ENCODE measurements around the gene EPS8L3.
"Not testable (repeated sequence)": the region's sequence is repeated elsewhere in the genome, so short reads cannot be mapped to it uniquely, and the experiment has no call there.

Gene EPS8L3

DNA sequence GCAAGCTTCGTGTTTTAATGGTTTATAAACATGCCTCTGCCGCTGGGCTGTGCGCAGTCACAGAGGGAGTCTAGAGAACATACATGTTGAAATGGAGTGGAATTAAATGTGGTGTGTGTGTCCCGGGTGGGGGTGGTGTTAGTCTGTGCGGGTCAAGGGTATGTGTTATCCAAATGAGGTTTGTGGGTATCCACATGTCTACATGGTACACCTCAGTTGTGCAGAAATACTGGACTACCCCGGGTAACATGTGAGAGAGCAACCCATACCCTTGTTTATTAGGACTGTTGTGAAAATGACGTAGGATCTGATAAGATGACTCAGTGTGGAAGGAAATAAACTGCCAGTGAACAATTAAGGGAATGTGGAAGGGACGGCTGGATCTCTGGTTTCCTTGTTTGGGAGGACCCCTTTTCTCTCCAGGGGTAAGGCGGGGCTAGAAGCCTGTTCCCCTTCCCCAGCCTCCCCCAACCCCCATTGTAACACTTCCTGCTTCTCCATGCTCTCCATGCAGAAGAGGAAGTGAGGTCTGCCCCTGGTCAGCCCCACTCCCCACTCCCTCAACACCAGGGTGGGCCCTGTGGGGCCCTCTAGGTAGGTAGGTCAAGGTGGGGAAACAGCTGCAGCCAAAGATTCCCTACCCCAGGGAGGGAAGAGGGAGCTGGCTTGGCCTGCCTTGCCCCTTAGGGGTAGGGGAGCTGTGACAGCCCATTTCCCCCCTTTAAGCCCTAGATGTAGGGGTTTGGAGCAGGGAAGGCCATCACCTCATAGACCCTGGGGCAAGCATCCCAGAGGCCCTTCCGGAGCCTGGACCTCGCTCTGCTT is 690 bp downstream of the EPS8L3 start:
- DNase-seq: no peak

- DNase-seq: no peak
These were observed 1.6 kb downstream of the EPS8L3 start for GRCh38 chr1:109762039-109762585.

- DNase-seq: no peak
These were observed 2.3 kb downstream of the EPS8L3 start for GRCh38 chr1:109761227-109762038.

- no peak for DNase-seq
These were observed 3.0 kb downstream of the EPS8L3 start for GRCh38 chr1:109760581-109761226.

DNA sequence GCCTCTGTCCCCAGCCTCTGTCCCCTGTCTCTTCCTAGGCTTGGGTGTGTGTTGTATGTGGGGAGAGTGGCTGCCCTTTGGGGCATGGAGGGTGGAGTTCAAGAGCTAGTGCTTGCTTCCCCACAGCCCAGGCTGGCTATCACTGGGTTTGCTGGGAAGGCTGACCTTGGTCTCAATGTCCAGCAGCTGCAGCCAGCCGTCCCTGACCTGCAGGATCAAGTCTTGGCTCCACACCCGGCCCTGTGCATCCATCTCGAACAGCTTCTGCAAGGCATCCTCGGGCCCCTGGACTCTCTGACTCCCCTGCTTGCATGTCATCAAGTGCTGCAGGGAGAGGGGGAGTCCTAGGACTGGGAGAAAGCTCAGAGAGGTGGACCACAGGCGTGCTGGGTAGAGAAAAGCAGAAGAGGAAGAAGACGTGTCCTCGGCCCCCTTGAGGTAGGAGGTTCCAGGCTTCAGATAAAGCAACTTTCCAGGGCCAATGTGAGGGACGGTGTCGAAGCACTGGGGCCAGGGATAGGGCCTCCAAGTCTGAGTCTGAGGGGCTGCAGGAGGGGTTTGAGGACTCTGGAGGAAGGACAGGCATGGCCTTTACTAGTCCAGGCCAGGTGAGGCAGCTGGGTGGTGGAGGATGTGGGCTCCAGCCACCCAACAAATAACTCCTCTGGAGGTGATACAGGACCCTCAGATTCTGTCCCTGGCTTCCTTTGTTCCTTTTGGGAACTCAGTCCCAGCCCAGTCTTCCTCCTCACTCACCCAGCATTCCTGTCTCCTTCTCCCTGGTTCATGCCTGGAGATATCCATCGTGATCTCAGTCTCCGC is 4.0 kb downstream of the EPS8L3 start:
- no peak for DNase-seq

DNA sequence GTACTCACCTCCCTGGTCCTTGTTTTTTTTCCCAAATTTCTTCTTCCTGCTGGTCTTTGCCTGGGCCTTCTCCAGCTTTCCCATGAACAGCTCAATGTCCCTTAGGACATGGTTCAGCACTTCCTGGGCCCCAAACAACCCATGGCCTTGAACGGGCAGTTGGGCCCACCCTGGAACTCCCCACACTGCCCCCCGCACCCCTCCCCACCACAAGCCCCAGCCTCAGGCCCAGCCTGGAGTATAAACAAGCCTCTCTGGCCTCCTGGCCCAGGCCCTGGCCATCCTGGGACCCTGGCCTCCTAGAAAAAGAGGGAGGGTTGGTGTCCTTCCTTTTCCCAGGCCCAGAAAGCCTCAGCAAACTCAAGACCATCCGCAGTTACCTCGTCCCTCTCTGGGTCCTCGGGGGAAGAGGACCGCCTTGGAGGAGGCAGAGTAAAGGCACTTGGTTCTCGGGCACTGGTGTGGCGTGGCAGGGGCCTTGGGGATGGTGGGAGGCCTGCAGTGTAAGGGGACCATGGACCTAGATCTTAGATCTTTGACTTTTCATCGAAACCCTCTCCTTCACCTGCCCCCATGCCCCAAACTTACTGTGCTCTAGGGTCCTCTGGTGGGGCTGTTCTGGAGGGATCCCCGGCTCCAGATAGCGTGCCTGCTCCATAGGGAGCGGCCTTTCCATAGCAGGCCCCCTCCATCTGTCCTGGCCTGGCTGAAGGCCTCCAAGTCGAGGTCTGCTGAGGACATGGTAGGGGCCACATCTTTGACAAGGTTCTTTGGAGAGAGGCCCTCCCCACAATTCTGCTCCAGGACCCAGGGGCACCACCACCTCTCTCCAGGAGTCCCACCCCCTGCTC is 5.6 kb downstream of the EPS8L3 start:
- DNase-seq: no peak

DNA sequence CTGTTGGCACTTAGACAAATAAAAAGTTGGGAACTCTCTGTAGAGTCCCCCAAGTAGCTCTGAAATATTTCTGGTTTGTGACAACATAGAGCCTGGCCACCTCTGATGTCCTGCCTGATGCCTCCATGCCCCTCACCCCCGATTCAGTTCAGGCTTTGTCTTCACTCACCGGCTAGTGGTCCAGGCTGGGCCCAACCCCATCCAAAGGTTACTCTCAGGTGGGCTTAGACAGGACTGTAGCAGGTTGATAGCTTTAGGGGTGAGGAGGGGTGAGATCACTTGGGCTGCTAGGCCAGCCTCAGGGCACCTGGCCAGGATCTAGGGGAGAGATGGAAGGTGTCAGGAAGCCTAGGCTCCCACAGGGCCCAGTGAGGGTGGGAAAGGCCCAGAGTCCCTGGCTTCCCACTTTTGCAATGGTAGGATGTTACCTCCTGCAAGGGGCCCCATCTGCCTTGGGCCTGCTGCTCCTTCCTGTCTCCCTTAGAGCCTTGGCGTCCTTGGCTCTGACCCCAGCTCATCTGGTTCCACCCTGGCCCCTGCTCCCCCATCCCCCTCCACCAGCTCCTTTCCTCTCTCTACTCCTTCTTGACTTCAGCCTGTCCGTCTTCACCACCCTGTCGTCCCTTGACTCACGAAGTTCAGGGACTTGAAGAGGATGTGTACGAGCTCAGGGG is 6.7 kb downstream of the EPS8L3 start:
- no peak for DNase-seq

DNA sequence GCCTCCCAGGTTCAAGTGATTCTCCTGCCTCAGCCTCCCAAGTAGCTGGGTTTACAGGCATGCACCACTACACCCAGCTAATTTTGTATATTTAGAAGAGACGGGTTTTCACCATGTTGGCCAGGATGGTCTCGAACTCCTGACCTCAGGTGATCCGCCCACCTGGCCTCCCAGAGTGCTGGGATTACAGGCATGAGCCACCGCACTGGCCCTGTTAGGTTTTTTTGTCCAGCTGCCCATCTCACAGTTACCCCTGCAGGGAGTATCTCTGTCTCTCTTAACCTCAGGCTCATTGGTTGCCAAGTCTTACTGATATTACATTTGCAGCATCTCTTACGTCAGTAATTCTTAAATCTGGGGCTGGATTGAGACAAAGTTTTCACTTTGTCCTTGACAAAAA is 7.4 kb downstream of the EPS8L3 start:
- not testable (repeated sequence) for DNase-seq

DNA sequence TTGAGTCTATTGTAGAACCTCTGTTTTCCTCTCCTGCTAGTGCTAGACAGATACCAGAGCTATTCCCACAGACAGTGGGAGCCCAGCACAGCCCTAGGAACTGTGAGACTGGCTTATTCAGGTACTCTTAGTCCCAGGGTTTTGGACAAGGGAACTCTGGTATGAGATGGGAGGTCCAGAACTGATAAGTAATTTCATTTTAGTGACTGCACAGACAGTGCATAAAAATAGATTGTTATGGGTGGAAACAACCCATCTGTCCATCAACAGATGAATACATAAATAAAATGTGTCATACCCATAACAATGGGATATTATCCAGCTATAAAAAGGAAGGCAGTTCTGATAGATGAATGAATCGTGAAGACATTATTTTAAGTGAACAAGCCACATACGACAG is 9.0 kb downstream of the EPS8L3 start:
- no peak for DNase-seq

DNA sequence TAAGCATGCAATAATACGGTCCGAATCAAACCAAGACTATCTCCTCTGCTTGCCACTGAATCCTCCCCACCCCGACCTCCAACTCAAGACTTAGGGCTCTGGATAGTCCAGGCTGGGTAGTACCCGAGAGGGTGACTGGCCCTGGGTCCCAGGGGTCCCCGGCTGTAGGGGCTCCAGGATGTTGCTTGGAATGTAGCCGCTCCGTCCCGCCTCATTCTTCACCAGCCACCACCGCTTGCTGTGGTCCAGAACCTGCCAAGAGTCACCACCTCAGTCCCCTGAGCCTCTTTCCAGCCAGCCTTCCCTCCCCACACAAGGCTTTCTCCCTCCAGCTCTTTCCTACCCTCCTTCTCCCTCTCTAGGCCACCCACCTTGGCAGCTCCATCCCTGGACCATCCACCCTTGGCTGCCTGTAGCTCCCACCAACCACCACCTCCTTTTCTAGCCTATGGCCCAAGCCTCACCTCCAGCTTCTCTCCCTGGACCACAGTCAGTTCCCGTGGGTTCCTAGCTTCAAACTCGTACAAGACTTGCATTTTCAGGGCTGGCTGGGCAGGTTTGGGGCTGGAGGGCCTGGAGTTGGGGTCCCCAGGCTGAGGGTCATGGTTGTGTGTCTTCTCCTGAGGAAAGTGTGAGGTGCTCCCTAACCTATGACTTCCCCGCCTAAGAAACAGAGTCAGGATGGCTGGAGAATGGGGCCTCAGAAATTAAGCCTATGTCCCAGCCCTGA is 12.0 kb downstream of the EPS8L3 start:
- DNase-seq: no peak

DNA sequence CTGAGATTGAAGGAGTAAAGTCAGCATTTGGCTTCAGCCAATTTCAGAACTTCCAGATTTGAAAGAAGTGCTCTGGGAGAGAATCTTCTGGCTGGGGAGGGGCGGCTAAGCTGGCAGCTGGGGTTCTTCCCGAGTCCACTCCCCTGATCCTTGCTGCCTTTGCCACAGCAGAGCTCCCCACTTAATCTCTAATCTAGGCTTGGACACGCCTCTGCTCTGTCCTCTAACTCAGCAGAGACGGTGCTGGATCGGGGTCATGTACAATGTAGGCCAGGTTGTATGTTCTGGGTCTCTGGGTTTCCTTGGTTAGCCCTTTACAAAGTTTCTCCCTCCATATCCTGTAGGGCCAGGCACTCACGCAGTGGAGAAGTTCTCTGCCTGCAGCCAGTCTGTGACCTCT is 12.8 kb downstream of the EPS8L3 start:
- no peak for DNase-seq

DNA sequence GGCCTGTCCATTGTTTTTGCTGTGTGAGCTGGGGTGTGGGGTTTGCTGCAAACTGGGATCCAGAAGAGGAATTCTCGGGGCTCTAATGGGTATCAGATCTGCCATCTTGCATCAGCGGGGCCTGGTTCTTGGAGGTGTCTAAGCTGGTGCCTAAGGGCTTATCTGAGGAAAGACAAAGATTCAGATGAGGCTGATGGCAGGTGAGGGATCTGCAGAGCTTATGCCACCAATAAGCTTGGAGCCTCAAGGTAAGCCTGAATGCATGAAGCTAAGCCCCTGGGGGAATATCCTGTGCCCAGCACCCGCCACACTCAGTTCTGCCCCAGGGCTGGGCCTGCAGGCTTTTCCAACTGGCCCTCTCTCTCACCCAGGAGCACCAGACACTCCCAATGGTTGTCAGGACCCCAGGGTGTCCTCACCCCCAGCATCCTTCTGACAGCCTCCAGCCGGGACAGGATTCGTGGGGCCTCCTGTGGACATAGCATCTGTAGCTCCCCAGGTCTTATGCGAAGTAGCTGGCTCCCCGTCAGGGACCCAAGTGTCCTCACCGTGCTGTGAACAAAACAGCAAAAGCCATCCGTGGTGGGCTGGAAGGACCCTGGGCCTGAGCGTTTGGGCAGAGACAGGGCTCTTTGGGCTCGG is 13.4 kb downstream of the EPS8L3 start:
- no peak for DNase-seq

GRCh38 chr1:109749221-109749620 is 14.5 kb downstream of the EPS8L3 start:
- no peak for DNase-seq

GRCh38 chr1:109748311-109748710 is 15.4 kb downstream of the EPS8L3 start:
- not testable (repeated sequence) for DNase-seq

DNA sequence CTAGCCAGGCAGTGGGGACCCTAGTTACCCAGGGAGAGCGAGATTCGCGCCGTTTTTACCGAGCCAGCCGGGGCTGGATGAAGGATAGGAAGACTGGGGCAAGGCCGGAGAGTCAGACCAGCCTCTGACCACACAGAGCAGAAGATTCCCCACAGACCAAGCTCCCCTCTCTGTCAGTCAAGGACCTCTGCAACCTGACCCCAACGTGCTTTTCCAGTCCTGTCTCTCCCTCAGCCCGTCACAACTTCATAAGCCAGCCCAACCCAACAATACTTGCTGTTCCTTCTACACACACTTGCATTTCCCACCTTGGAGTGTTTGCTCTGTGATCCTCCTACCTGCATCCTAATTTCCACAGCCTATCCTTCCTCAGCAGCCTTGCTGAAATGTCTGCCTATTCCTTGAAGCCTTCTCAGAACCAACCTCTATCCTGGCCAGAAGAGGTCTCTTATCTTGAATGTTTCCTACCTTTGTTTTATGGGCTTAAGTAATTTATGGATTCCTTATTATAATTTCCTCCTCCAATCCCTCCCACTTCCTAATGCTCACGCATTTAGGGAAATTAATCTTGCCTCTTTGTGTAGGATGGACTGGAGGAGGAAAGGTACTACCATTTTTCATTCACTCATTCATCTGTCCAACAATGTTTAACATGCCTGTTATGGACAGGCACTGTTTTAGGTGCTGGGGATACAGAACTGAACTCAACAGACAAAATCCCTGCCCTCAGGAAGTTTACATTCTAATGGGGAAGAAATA is 22.9 kb downstream of the EPS8L3 start, which contains the start of gene GSTM3:
Gene GSTM3, minus strand, starts transcription at position 424 of the 759 bp plus-strand sequence. CDS start 751 bp downstream, outside the sequence.
- DNase-seq: no peak

DNA sequence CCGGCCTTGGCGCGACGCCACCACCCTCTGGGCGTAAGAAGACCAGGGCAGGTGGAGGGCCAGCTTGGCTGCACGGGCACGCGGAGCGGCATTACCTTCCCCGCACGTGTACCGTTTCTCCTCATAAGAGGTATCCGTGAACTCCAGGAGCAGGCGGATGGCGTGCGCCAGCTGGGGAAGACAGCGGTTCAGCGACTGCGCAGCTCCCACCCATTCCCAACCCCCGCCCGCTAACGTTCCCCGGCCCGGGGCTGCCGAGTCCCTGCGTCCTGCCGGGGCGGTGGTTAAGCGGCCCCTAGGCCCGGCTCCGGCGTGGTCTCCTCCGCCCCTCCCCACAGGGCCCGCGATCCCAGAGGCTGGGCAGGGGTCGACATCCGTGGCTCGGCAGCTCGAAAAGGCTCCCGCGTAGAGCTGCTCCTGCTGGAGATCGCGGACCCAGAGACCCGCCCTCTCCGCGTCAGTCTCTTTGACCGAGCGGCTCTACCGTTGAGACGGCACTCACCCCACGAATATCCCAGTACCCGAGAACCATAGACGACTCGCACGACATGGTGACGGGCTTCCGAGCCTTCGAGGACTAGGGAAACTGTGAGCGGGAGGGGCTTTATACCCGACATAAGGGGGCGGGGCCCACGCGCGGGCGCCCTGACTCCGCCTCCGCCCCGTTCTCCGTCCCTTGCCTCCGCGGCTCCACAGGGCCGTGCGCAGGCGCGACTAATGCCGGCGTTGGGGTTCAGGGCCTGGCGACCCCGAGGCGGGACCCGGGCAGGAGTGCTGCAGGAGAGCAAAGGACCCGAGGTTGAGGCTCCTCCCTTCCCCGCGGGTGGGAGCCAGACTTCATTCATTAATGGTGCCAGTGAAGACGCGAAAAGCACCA is 23.7 kb downstream of the EPS8L3 start:
- peak; percentile 28 for DNase-seq

DNA sequence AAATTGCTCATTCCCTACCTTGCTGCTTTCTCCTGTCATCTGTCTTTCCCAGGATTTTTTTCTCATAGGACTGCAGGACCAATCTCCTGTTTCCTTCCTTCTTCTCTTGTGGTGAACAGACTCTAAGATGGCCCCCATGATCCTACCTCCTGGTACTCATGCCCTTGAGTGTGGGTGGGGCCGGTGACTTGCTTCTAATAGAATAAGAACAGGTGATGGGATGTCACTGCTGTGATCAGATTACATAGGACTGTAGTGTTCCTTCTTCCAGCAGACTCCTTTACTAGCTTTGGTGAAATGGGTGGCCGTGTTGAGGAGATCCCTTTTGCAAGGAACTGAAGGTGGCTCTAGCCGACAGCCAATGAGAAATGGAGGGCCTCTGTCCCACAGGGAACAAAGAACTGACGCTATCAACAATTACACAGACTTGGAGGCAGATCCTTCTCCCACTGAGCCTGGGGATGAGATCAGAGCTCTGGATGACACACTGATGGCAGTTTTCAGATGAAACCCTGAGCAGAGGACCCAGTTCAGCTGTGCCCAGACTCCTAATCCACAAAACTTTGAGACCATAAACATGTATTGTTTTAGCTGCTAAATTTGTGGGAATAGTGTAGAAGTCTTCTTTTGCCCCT is 30.4 kb downstream of the EPS8L3 start:
- no peak for DNase-seq
